Gastrocnemius medialis (tissue), 4 donors: ENCODE data around the gene CKAP5. TPM values are rescaled to one million over a fixed set of nuclear protein-coding genes. Genes with fewer than 3 reads are reported as not detected.

Experiments
- ATAC-seq, 2 donors: fragments of 150-250 bp; one replicate each; pipeline ENCODE4 v1.9.1; 2016
- DNase-seq, 2 donors: peaks; one replicate each; pipeline ENCODE4 v3.0.0-alpha.2; 2019
- H3K27ac ChIP-seq, 4 donors: fragments of 200-600 bp; sonication (generic); 1 replicate in 1 of 4; 2 replicates in 3 of 4; pipeline ENCODE4 v1.5.1; 2016 to 2018; ENCODE audit warnings: mild to moderate bottlenecking in 2 of 4, moderate library complexity in 1 of 4
- H3K27me3 ChIP-seq, 3 donors: fragments of 200-600 bp; sonication (generic) in 2 of 3; 1 replicate in 1 of 3; 2 replicates in 2 of 3; pipeline versions ENCODE4 v1.5.1 to v1.6.0; 2016 to 2019; ENCODE audit warnings: mild to moderate bottlenecking in 1 of 3, moderate library complexity in 1 of 3
- H3K36me3 ChIP-seq, 2 donors: fragments of 200-600 bp; sonication (generic) in 1 of 2; one replicate each; pipeline ENCODE4 v1.5.1; 2017 to 2018
- H3K4me1 ChIP-seq, 2 donors: fragments of 200-600 bp; sonication (generic) in 1 of 2; one replicate each; pipeline ENCODE4 v1.5.1; 2016 to 2017; ENCODE audit warnings: mild to moderate bottlenecking in 2 of 2
- H3K4me3 ChIP-seq, 4 donors: fragments of 200-600 bp; sonication (generic) in 3 of 4; 1 replicate in 1 of 4; 2 replicates in 3 of 4; pipeline ENCODE4 v1.5.1; 2016 to 2019; ENCODE audit warnings: mild to moderate bottlenecking in 2 of 4
- H3K9me3 ChIP-seq, 3 donors: fragments of 200-600 bp; sonication (generic) in 2 of 3; 1 replicate in 1 of 3; 2 replicates in 2 of 3; pipeline ENCODE4 v1.5.1; 2016 to 2019
- POLR2A ChIP-seq, 2 donors: fragments of 450-650 bp; IDR thresholded peaks; one replicate each; pipeline ENCODE4 v1.6.1; 2017; ENCODE audit warnings: antibody characterized with exemption in 2 of 2, mild to moderate bottlenecking in 2 of 2, moderate library complexity in 2 of 2
- in situ Hi-C, 4 donors: fragments of 200-750 bp; cut with MboI; loops; one replicate each; pipeline versions ENCODE4 v1.15.0 to v1.8.0; 2017; ENCODE audit warnings: low sequenced_read_pairs in 4 of 4
- intact Hi-C: fragments of 100-400 bp; cut with DNase I; formaldehyde crosslinking; loops from one replicate; pipeline ENCODE4 v1.15.1; 2023; ENCODE audit warnings: low total_unique reads
- total RNA-seq, 4 donors: library from RNA; depleted of rRNA; stranded (reverse); fragments of >200 nt; gene quantifications; one replicate each; pipeline versions ENCODE4 v1.1.0 to v1.2.3, GENCODE V29; 2016
- TF ChIP-seq, protein P1 (sequence below), 5 experiments: fragments of 450-650 bp in 3 of 5; fragments of 200-600 bp in 2 of 5; sonication (generic) in 2 of 5; IDR thresholded peaks in 4 of 5; conservative IDR thresholded peaks in 1 of 5; 1 replicate in 4 of 5; 2 replicates in 1 of 5; pipeline ENCODE4 v1.5.1; 2016 to 2019; ENCODE audit warnings: antibody characterized with exemption in 5 of 5, mild to moderate bottlenecking in 3 of 5, moderate library complexity in 3 of 5

The CKAP5 gene
- total RNA-seq, 4 donors from 2014 or later: 43.6 to 89.6 (median 65.0) TPM

DNA sequence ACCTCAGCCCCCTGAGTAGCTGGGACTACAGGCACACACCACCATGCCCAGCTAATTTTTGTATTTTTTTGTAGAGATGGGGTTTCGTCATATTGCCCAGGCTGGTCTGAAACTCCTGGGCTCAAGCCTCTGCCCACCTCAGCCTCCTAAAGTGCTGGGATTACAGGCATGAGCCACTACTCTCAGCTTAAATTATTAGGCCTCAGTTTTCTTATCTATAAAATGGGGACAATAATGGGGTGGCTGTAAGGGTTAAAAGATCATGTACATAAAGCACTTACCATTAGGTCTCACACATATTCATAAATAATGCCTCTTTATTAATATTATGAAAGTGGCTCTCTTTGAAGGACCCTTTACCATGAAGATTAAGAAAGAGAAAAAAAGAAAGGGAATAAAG is 31.5 kb upstream of the CKAP5 start:
- ATAC-seq: no peak
- Histone ChIP-seq H3K4me3 (no peak overlapping the region), H3K27ac (no peak overlapping the region), H3K27me3 (no peaks in the 10 kb centered on the region), H3K4me1 (no peaks in the 10 kb centered on the region), H3K9me3 (no peaks in the 10 kb centered on the region), H3K36me3 (peaks cover 0 to 80% of the 10 kb centered on the region in 2 donors)
- DNase-seq: no peak
- intact Hi-C loops: no loop called here
- in situ Hi-C loops: loop anchor here in 2 of 4 donors (25.0 kb wide), 1 partner anchor 485 kb away; the partner anchor contains the start of gene MYBPC3 (in 2 of the 2)
- no peak for TF ChIP-seq POLR2A (IDR thresholded peaks at IDR 0.05)
- TF ChIP-seq, protein P1, sequence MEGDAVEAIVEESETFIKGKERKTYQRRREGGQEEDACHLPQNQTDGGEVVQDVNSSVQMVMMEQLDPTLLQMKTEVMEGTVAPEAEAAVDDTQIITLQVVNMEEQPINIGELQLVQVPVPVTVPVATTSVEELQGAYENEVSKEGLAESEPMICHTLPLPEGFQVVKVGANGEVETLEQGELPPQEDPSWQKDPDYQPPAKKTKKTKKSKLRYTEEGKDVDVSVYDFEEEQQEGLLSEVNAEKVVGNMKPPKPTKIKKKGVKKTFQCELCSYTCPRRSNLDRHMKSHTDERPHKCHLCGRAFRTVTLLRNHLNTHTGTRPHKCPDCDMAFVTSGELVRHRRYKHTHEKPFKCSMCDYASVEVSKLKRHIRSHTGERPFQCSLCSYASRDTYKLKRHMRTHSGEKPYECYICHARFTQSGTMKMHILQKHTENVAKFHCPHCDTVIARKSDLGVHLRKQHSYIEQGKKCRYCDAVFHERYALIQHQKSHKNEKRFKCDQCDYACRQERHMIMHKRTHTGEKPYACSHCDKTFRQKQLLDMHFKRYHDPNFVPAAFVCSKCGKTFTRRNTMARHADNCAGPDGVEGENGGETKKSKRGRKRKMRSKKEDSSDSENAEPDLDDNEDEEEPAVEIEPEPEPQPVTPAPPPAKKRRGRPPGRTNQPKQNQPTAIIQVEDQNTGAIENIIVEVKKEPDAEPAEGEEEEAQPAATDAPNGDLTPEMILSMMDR (IDR thresholded peaks at IDR 0.05 in 4 of 5, conservative IDR thresholded peaks at IDR 0.05 in 1 of 5): no peak

DNA sequence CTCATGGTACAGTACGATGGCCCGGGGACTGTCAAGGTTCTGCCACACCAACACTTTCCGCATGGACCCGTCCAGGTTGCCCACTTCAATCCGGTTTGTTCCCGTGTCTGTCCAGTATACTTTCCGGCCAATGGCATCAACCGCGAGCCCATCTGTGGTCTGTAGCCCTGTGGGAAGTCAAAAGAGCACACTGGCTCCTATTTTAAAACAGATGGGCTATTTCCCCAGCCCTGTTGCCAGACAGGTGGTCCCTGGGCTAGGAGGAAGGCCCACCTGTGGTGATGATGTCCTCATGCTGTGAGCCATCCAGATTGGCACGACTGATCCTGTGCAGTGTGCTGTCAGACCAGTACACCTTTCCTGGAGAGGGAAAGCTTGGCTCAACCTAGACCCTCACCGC is 30.4 kb upstream of the CKAP5 start:
- no peaks in the 10 kb centered on the region for H3K4me1 ChIP-seq

DNA sequence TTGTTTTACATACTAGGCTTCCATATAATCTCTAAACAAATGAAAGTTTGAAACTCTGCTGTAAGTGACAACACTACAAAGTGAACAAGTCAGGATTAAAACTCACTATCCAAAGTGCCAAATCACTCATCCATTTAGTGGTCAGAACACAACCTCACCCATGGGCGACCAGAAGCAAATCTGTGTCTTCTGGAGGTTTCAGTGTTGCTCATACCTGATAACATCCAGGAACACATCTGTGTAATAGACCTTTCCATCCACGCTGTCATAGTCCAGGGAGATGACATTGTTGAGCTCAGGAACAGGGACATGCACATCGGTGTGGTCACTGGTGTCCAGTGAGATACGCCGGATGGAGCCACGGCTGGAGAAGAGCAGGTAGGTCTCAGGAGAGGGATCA is 28.5 kb upstream of the CKAP5 start:
- H3K9me3 ChIP-seq: no peaks in the 10 kb centered on the region
- H3K4me3 ChIP-seq: no peak overlapping the region
- ATAC-seq (no peak), DNase-seq (no peak)
- no peaks in the 10 kb centered on the region for H3K4me1 ChIP-seq
- no peak overlapping the region for H3K27ac ChIP-seq
- no peaks in the 10 kb centered on the region for H3K27me3 ChIP-seq
- intact Hi-C loops: no loop called here
- in situ Hi-C loops: no loop called here
- peaks cover 0 to 98% of the 10 kb centered on the region in 2 donors for H3K36me3 ChIP-seq
- TF ChIP-seq, protein P1 (IDR thresholded peaks at IDR 0.05 in 4 of 5, conservative IDR thresholded peaks at IDR 0.05 in 1 of 5): no peak
- no peak for TF ChIP-seq POLR2A (IDR thresholded peaks at IDR 0.05)

More for the DNA sequence above, 30.4 kb upstream of the CKAP5 start:
- DNase-seq (no peak), ATAC-seq (no peak)
- no peaks in the 10 kb centered on the region for H3K27me3 ChIP-seq
- H3K36me3 ChIP-seq: peaks cover 0 to 84% of the 10 kb centered on the region in 2 donors
- H3K27ac ChIP-seq: no peak overlapping the region
- intact Hi-C loops: no loop called here
- in situ Hi-C loops: loop anchor here in 2 of 4 donors (25.0 kb wide), 1 partner anchor 486 kb away; the partner anchor contains the start of gene MYBPC3 (in 2 of the 2)
- H3K4me3 ChIP-seq: no peak overlapping the region
- TF ChIP-seq, protein P1 (IDR thresholded peaks at IDR 0.05 in 4 of 5, conservative IDR thresholded peaks at IDR 0.05 in 1 of 5): no peak
- no peak for TF ChIP-seq POLR2A (IDR thresholded peaks at IDR 0.05)
- H3K9me3 ChIP-seq: no peaks in the 10 kb centered on the region

DNA sequence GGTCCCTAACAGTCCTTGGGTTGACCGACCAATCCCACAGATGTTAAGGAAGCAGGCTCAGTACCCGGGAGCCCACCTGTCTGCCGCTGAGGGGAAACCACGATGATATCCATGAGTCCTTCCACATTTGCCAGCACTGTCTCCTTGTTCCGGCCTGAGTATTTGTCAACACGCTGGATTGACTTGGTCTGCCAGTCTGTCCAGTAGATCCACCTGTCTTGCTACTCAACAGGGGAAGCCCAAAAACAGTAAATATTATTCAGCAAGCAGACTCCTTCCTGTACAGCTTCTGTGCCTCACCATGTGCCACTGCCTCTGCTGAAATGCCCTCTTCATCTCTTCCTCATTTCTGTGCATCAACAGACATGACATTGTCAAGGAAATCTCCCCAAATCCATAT is 22.8 kb upstream of the CKAP5 start:
- no peak for DNase-seq
- in situ Hi-C loops: no loop called here
- H3K27me3 ChIP-seq: no peaks in the 10 kb centered on the region
- H3K27ac ChIP-seq: no peak overlapping the region
- ATAC-seq: no peak
- H3K4me3 ChIP-seq: no peak overlapping the region
- no peaks in the 10 kb centered on the region for H3K4me1 ChIP-seq
- peaks cover 0 to 89% of the 10 kb centered on the region in 2 donors for H3K36me3 ChIP-seq
- TF ChIP-seq POLR2A (IDR thresholded peaks at IDR 0.05): no peak
- TF ChIP-seq, protein P1 (IDR thresholded peaks at IDR 0.05 in 4 of 5, conservative IDR thresholded peaks at IDR 0.05 in 1 of 5): no peak
- H3K9me3 ChIP-seq: no peaks in the 10 kb centered on the region
- intact Hi-C loops: no loop called here

DNA sequence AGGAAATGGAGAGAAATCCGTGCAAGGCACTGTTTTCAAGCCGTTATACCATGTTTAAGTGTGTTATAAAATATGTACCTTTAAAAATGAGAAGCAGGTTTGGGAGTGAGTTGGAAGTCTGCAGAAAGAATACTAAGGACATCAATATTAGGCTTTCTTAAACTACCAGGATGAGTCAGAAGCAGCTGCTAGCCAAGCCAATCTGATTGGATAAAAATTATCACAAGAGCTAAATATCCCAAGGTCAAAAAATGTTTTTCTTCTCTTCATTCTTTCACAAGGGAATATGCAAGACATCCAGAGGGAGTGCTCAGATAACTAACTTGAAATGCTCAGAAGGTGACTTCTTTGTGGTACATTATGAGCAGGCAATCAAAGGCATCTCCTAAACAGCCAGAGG is 19.3 kb upstream of the CKAP5 start:
- H3K4me3 ChIP-seq: no peak overlapping the region
- no peak overlapping the region for H3K27ac ChIP-seq
- TF ChIP-seq, protein P1 (IDR thresholded peaks at IDR 0.05 in 4 of 5, conservative IDR thresholded peaks at IDR 0.05 in 1 of 5): no peak
- TF ChIP-seq POLR2A (IDR thresholded peaks at IDR 0.05): no peak
- no peaks in the 10 kb centered on the region for H3K27me3 ChIP-seq
- H3K36me3 ChIP-seq: peaks cover 0 to 74% of the 10 kb centered on the region in 2 donors
- in situ Hi-C loops: no loop called here
- no peaks in the 10 kb centered on the region for H3K9me3 ChIP-seq
- no peak for DNase-seq
- intact Hi-C loops: no loop called here
- peaks cover 0 to 5% of the 10 kb centered on the region in 2 donors for H3K4me1 ChIP-seq
- no peak for ATAC-seq
